Measurements from ENCODE around the gene PPFIA3. TPM values are rescaled to one million over a fixed set of nuclear protein-coding genes. Genes with fewer than 3 reads are reported as not detected.

The PPFIA3 gene
- total and polyA plus RNA-seq, 8 donors, result 4.1 to 39.7 (median 6.7) TPM

GRCh38 chr19:49151267-49152118, 32.1 kb downstream of the PPFIA3 start:
- H3K4me1 ChIP-seq, result peaks cover 6 to 11% (median 7%) of the 10 kb centered on the region in 3 donors
- H3K27me3 ChIP-seq, result no peaks in the 10 kb centered on the region
- intact Hi-C loops (cut with DNase I), result no loop called here
- H3K36me3 ChIP-seq, result no peaks in the 10 kb centered on the region
- ATAC-seq, result peak; percentile 51 to 71 (median 66)
- FAIRE-seq, result peak; percentile 23
- peak overlapping the region in 3 of 4 donors; percentile 60 to 80 (median 68) for H3K27ac ChIP-seq
- peak overlapping the region in 3 of 4 donors; percentile 42 to 82 (median 56) for H3K4me3 ChIP-seq
- TF ChIP-seq, protein P1, sequence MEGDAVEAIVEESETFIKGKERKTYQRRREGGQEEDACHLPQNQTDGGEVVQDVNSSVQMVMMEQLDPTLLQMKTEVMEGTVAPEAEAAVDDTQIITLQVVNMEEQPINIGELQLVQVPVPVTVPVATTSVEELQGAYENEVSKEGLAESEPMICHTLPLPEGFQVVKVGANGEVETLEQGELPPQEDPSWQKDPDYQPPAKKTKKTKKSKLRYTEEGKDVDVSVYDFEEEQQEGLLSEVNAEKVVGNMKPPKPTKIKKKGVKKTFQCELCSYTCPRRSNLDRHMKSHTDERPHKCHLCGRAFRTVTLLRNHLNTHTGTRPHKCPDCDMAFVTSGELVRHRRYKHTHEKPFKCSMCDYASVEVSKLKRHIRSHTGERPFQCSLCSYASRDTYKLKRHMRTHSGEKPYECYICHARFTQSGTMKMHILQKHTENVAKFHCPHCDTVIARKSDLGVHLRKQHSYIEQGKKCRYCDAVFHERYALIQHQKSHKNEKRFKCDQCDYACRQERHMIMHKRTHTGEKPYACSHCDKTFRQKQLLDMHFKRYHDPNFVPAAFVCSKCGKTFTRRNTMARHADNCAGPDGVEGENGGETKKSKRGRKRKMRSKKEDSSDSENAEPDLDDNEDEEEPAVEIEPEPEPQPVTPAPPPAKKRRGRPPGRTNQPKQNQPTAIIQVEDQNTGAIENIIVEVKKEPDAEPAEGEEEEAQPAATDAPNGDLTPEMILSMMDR (IDR thresholded peaks at IDR 0.05), result no peak
- WGBS, 2 donors, result 5 to 8% methylated on average over 45 of the region's 45 CpGs
- peak; percentile 89 to 98 (median 96) for DNase-seq
- no peaks in the 10 kb centered on the region for H3K9me3 ChIP-seq

DNA sequence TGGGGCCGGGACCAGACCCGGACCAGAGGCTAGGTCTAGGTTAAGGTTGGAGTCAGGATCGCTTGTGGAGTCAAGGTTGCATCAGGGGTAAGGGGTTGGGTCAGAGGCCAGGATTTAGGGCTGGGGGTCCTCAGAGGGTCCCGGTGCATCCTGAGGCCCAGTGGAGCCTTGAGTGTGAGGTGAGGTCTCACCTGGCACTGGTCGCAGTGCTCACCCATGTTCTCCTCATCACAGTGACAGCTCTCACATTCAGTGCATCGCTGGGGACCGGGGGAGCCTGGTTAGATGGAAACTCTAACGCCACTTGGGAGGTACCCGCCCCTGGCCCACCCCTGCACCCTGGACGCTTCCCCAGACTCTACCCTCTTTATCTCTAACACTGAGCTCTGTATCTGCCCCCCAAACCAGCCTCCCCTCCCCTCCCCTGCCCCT, 32.8 kb downstream of the PPFIA3 start:
- Histone ChIP-seq H3K27me3 (no peaks in the 10 kb centered on the region), H3K36me3 (no peaks in the 10 kb centered on the region), H3K9me3 (no peaks in the 10 kb centered on the region), H3K27ac (peak overlapping the region in 2 of 4 donors; percentile 68 to 80), H3K4me3 (no peak overlapping the region), H3K4me1 (peaks cover 6 to 11% (median 7%) of the 10 kb centered on the region in 3 donors)
- intact Hi-C loops (cut with DNase I), result no loop called here
- ATAC-seq (no peak), FAIRE-seq (no peak), DNase-seq (peak in 1 of 6 donors; percentile 31)
- WGBS, 2 donors, result 29 to 37% methylated on average over 10 of the region's 10 CpGs
- TF ChIP-seq, protein P1 (IDR thresholded peaks at IDR 0.05), result no peak

- TF ChIP-seq, protein P1 (IDR thresholded peaks at IDR 0.05), result no peak
- Histone ChIP-seq H3K27ac (no peak overlapping the region), H3K36me3 (no peaks in the 10 kb centered on the region), H3K4me1 (peaks cover 6 to 11% (median 9%) of the 10 kb centered on the region in 3 donors), H3K9me3 (no peaks in the 10 kb centered on the region), H3K4me3 (no peak overlapping the region), H3K27me3 (no peaks in the 10 kb centered on the region)
- ATAC-seq, result no peak
- WGBS, 2 donors, result 91 to 93% methylated on average over 10 of the region's 10 CpGs
- FAIRE-seq, result no peak
- intact Hi-C loops (cut with DNase I), result no loop called here
- DNase-seq, result peak in 1 of 6 donors; percentile 21
These were observed 33.9 kb downstream of the PPFIA3 start for GRCh38 chr19:49153167-49153809.

GRCh38 chr19:49154279-49154678, 34.9 kb downstream of the PPFIA3 start:
- no peaks in the 10 kb centered on the region for H3K36me3 ChIP-seq
- peaks cover 6 to 14% (median 9%) of the 10 kb centered on the region in 3 donors for H3K4me1 ChIP-seq
- no peaks in the 10 kb centered on the region for H3K27me3 ChIP-seq
- intact Hi-C loops (cut with DNase I), result no loop called here
- 92 to 94% methylated on average over 6 of the region's 6 CpGs for WGBS, 2 donors
- TF ChIP-seq, protein P1 (IDR thresholded peaks at IDR 0.05), result no peak
- H3K9me3 ChIP-seq, result no peaks in the 10 kb centered on the region
- no peak overlapping the region for H3K27ac ChIP-seq
- no peak for DNase-seq
- no peak overlapping the region for H3K4me3 ChIP-seq
- no peak for FAIRE-seq
- ATAC-seq, result no peak
